ENCODE measurements around the gene RNF144A. TPM values are rescaled to one million over a fixed set of nuclear protein-coding genes. Genes with fewer than 3 reads are reported as not detected.

Gene RNF144A
- total RNA-seq, 1 experiment from 2014 or later, result 10.6 TPM

GRCh38 chr2:7093376-7093775 lies 176.2 kb downstream of the RNF144A start:
- Histone ChIP-seq H2BK15ac (ENCODE audit: low read depth, low read length) (no peak overlapping the region), H3K4me1 (ENCODE audit: insufficient read depth, low read length) (no peaks in the 10 kb centered on the region), H3K4ac (ENCODE audit: low read depth, low read length) (no peak overlapping the region), H4K5ac (ENCODE audit: insufficient read length, low read depth, low read length) (no peak overlapping the region), H2AK5ac (ENCODE audit: insufficient read length, low read length) (no peak overlapping the region), H2AFZ (ENCODE audit: low read length) (no peak overlapping the region), H3K79me1 (ENCODE audit: insufficient read depth, low read depth, low read length, poor library complexity, severe bottlenecking) (no peaks in the 10 kb centered on the region), H3T11ph (ENCODE audit: low read length) (no peak overlapping the region), H2BK20ac (ENCODE audit: low read depth, low read length, poor library complexity, severe bottlenecking) (no peak overlapping the region), H2BK12ac (ENCODE audit: insufficient read length, low read depth, low read length) (no peak overlapping the region), H4K8ac (replicated peaks; ENCODE audit: insufficient read length, low read depth, low read length) (no peak overlapping the region), H3K9ac (ENCODE audit: extremely low read depth, insufficient read length, low read length) (no peak overlapping the region), H3K9me3 (ENCODE audit: control insufficient read depth, low read depth, low read length) (no peaks in the 10 kb centered on the region), H2BK5ac (ENCODE audit: insufficient read length, low read length) (no peak overlapping the region), H3K56ac (ENCODE audit: insufficient read length, low read depth, low read length) (no peak overlapping the region), H3K79me2 (ENCODE audit: insufficient read depth, low read length) (no peaks in the 10 kb centered on the region), H3K18ac (ENCODE audit: insufficient read length, low read depth, low read length) (no peak overlapping the region), H3K23ac (ENCODE audit: insufficient read length, low read depth, low read length) (no peak overlapping the region), H2BK120ac (ENCODE audit: low read depth, low read length, poor library complexity, severe bottlenecking) (no peak overlapping the region), H4K91ac (ENCODE audit: insufficient read length, low read depth, low read length) (no peak overlapping the region), H3K14ac (ENCODE audit: insufficient read depth, low read length) (no peak overlapping the region), H4K20me1 (ENCODE audit: control insufficient read depth, insufficient read depth, insufficient read length) (no peaks in the 10 kb centered on the region), H3K27me3 (ENCODE audit: insufficient read depth, low read length) (no peaks in the 10 kb centered on the region), H3K23me2 (ENCODE audit: insufficient read length, low read depth, low read length, poor library complexity, severe bottlenecking) (no peaks in the 10 kb centered on the region), H3K27ac (ENCODE audit: insufficient read length, low read depth, low read length) (no peak overlapping the region), H3K4me2 (ENCODE audit: insufficient read depth, insufficient read length, low read length) (no peak overlapping the region)
- no peaks in the 10 kb centered on the region for H3K9me3 Mint-ChIP-seq
- TF ChIP-seq CTCF (conservative IDR thresholded peaks at IDR 0.05), result no peak
- H3K27ac Mint-ChIP-seq, result no peak overlapping the region; a peak in 1 of 7 replicates
- DNase-seq, result no peak
- WGBS (ENCODE audit: extremely low coverage, insufficient read length, low lambda C conversion rate), result no CpG with 5 or more reads among the region's 3 CpGs
- no peaks in the 10 kb centered on the region for H3K36me3 Mint-ChIP-seq (ENCODE audit: insufficient read depth in 1 of 3, low read depth in 3 of 3)
- peaks cover 9% of the 10 kb centered on the region for H3K27me3 Mint-ChIP-seq (ENCODE audit: low read depth)
- no peak overlapping the region for H3K4me3 Mint-ChIP-seq
- H3K4me1 Mint-ChIP-seq, result peaks cover 3 to 9% of the 10 kb centered on the region in 2 experiments

Other genes with a start within 250 kb of the RNF144A start
- 0.64 and 0.90 TPM in 2 replicates for gene CMPK2, start 51.5 kb upstream of the RNF144A start, total RNA-seq (2021)
- not detected in 2 replicates for gene RSAD2, start 39.6 kb upstream of the RNF144A start, total RNA-seq (2021)

All from H9 (cell line).